ENCODE measurements around the gene ACTR5.

- TF ChIP-seq CTCF (IDR thresholded peaks at IDR 0.05; ENCODE audit: borderline replicate concordance, extremely low read depth, low read length, poor library complexity, severe bottlenecking) (no peak), EZH2 (IDR thresholded peaks at IDR 0.05; ENCODE audit: borderline replicate concordance, low read depth, low read length, severe bottlenecking) (no peak)
Observed at GRCh38 chr20:38745757-38746156, 2.5 kb upstream of the ACTR5 start.
